Kidney epithelial cell (primary cell): ENCODE measurements around the gene ZNF763. TPM values are rescaled to one million over a fixed set of nuclear protein-coding genes. Genes with fewer than 3 reads are reported as not detected.

Source experiments
- DNase-seq: peaks from one replicate; pipeline ENCODE4 v3.0.0-alpha.2; 2010; ENCODE audit warnings: low read depth
- H3K27me3 ChIP-seq: 2 replicates; pipeline ENCODE4 v1.6.0; 2011; ENCODE audit warnings: low read length; ENCODE audit not compliant: control insufficient read depth, insufficient read depth
- H3K36me3 ChIP-seq: 2 replicates; pipeline ENCODE4 v1.5.1; 2011; ENCODE audit warnings: low read length; ENCODE audit not compliant: control insufficient read depth, insufficient read depth
- H3K4me3 ChIP-seq: 2 replicates; pipeline ENCODE4 v1.5.1; 2011; ENCODE audit warnings: low read depth, mild to moderate bottlenecking, control low read depth, low read length
- CTCF ChIP-seq: IDR thresholded peaks from 2 replicates; pipeline ENCODE4 v1.5.1; 2011; ENCODE audit warnings: mild to moderate bottlenecking, moderate library complexity, low read length, control low read depth, inconsistent platforms; ENCODE audit not compliant: insufficient read depth, poor library complexity, severe bottlenecking
- total RNA-seq: library from RNA; depleted of rRNA; stranded (reverse); fragments of >200 nt; gene quantifications from 2 replicates; pipeline ENCODE4 v1.2.3, GENCODE V29; 2015

Gene ZNF763
- total RNA-seq, 1 donor from 2014 or later, result 0.54 TPM

DNA sequence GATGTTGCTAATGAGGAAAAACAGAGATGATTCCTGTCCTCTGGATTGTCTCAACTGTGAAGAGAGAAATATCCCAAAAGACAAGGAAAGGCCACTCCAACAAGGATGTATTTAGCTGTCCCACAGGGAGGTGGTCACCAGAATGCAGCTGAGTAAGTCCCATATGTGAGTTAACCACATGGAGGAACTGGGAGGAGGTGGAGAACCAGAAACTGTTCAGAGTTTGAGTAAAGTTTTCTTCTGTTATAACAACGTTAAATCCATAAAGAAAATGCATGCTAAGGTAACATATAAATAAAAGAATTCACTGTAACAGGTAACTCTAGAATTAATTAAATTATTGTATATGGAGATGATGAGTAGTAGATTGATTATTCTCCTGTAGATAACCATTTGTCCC lies 5.3 kb downstream of the ZNF763 start:
- Histone ChIP-seq H3K27me3 (peaks cover under 1% of the 10 kb centered on the region), H3K4me3 (no peak overlapping the region), H3K36me3 (no peaks in the 10 kb centered on the region)
- DNase-seq, result no peak
- TF ChIP-seq CTCF, result no peak

DNA sequence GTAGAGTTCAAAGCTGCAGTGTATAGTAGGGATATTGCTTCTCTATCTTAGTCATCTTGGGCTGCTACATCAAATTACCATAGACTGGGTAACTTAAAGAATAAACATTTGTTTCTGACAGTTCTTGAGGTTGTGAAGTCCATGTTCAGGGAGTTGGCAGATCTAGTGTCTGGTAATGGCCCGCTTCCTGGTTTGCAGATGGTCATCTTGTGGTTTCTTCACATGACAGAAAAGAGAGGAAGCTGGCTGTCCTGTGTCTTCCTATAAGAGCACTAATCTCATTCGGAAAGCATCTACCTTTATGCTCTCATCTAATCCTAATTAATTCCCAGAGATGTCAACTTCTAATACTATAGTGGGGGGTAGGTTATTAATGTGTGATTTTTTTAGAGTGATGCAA lies 6.2 kb downstream of the ZNF763 start:
- DNase-seq, result no peak
- no peak for TF ChIP-seq CTCF
- no peak overlapping the region for H3K4me3 ChIP-seq
- H3K27me3 ChIP-seq, result no peaks in the 10 kb centered on the region
- no peaks in the 10 kb centered on the region for H3K36me3 ChIP-seq

DNA sequence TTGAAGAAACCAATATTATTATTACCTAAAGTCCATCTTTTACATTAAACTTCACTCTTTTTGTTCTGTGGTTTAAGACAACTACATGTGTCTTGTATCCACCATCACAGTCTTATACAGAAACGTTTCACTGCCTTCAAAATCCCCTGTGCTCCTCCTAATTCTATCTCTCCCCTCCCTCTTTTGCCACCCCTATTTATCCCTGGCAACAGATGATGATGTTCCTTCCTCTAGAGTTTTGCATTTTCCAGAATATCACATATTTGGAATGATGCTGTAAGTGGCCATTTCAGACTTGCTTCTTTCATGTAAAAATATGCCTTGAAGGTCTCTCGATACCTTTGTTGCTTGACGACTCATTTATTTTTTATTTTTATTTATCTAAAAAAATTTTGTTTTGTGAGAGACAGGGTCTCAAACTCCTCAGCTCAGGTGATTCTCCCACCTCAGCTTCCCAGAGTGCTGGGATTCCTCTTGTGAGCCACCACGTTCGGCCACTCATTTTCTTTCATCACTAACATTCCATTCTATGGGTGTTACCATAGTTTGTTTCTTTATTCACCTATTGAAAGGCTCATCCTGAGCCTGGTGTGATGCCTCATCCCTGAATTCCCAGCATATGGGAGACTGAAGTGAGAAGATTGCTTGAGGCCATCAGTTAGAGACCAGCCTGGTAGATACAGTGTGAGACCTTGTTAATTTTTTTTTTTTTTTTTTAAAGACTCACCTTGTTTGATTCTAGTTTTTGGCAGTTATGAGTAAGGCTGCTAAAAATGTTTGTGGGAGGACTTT lies 8.4 kb downstream of the ZNF763 start:
- no peak overlapping the region for H3K4me3 ChIP-seq
- DNase-seq, result no peak
- no peaks in the 10 kb centered on the region for H3K36me3 ChIP-seq
- no peak for TF ChIP-seq CTCF
- no peaks in the 10 kb centered on the region for H3K27me3 ChIP-seq

DNA sequence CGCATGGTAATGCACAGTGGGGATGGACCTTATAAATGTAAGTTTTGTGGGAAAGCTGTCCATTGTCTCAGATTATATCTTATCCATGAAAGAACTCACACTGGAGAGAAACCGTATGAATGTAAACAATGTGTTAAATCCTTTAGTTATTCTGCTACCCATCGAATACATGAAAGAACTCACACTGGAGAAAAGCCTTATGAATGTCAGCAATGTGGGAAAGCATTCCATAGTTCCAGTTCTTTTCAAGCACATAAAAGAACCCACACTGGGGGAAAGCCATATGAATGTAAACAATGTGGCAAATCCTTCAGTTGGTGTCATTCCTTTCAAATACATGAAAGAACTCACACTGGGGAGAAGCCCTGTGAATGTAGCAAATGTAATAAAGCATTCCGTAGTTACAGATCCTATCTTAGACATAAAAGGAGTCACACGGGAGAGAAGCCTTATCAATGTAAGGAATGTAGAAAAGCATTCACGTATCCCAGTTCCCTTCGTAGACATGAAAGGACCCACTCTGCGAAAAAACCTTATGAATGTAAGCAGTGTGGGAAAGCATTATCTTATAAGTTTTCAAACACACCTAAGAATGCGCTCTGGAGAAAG lies 13.8 kb downstream of the ZNF763 start:
- Histone ChIP-seq H3K4me3 (no peak overlapping the region), H3K36me3 (no peaks in the 10 kb centered on the region), H3K27me3 (no peaks in the 10 kb centered on the region)
- DNase-seq, result no peak
- TF ChIP-seq CTCF, result no peak

DNA sequence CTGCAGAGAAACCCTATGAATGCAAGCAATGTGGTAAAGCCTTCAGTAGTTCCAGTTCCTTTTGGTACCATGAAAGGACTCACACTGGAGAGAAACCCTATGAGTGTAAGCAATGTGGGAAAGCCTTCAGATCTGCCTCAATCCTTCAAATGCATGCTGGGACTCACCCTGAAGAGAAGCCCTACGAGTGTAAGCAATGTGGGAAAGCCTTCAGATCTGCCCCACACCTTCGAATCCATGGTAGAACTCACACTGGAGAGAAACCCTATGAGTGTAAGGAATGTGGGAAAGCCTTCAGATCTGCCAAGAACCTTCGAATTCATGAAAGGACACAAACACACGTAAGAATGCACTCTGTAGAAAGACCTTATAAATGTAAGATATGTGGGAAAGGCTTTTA lies 14.7 kb downstream of the ZNF763 start:
- Histone ChIP-seq H3K27me3 (no peaks in the 10 kb centered on the region), H3K36me3 (no peaks in the 10 kb centered on the region), H3K4me3 (no peak overlapping the region)
- TF ChIP-seq CTCF, result no peak
- DNase-seq, result no peak
